Activated T-cell treated with anti-CD3 and anti-CD28 coated beads, Interleukin-2, amount 50 U/mL, for 4 hours (primary cell): Measurements from ENCODE around the gene GPRC5C. TPM values are rescaled to one million over a fixed set of nuclear protein-coding genes. Genes with fewer than 3 reads are reported as not detected.

ENCODE experiments used
- ATAC-seq, 2 donors: fragments of 200-7000 bp; cut with Tn5 transposase; one replicate each; pipeline ENCODE4 v1.10.0; 2021
- DNase-seq: peaks from one replicate; pipeline ENCODE4 v3.0.0-alpha.2; 2020
- H3K27me3 Mint-ChIP-seq: one replicate; pipeline ENCODE4 v1.8.0; 2021; ENCODE audit warnings: low read depth, mixed read lengths
- H3K36me3 Mint-ChIP-seq: one replicate; pipeline ENCODE4 v1.8.0; 2022; ENCODE audit warnings: mixed read lengths; ENCODE audit not compliant: insufficient read depth
- H3K4me1 Mint-ChIP-seq: one replicate; pipeline ENCODE4 v1.8.0; 2021; ENCODE audit warnings: low read depth, mixed read lengths
- H3K4me3 Mint-ChIP-seq: one replicate; pipeline ENCODE4 v1.8.0; 2021; ENCODE audit warnings: mild to moderate bottlenecking, moderate library complexity, mixed read lengths
- H3K9me3 Mint-ChIP-seq: one replicate; pipeline ENCODE4 v1.8.0; 2021; ENCODE audit warnings: mixed read lengths
- total RNA-seq, 3 donors: library from RNA; stranded (reverse); gene quantifications; one replicate each; pipeline ENCODE4 v1.2.1, GENCODE V29; 2021

Gene GPRC5C
- total RNA-seq, 3 donors from 2014 or later, result 0.49 to 0.76 (median 0.63) TPM

DNA sequence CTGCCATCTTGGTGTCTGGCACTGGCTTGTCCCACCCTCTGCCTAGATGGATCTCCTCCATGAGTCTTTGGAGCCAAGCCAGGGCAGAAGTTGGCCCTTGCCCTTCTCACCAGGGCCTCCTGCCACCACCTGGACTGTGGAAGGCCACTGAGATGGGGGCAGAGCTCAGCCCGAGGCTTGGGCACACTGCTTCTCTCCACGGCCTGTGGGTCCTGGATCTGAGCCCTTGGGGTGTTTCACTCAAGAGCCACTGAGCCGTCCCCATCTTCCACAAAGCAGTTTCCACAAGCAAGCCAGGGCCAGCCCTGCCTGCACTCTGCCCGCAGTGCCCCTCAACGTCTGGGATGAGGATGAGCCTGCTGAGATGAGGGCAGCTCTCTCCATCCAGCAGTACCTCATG lies 17.9 kb downstream of the GPRC5C start:
- H3K36me3 Mint-ChIP-seq, result no peaks in the 10 kb centered on the region
- ATAC-seq, result no peak
- H3K4me3 Mint-ChIP-seq, result no peak overlapping the region

DNA sequence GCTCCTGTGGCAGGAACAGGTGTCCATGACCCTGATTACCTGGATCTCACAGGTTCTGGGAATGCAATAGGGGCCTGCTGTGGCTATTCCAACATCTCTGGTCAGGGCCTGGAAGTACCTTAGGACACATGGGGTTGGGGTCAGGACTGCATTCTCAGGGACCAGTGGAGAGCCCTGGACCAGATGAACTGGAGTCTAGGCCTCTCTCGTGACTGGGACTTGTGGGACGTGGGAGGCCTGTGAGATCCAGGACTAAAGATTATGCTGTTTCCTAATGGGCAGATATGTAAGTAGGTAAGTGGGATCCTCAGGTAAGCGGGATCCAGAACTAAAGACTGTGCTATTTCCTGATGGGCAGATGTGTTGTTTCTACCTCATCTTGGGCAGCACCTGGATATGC lies 18.3 kb downstream of the GPRC5C start:
- H3K27me3 Mint-ChIP-seq, result no peaks in the 10 kb centered on the region
- ATAC-seq, result no peak
- H3K4me3 Mint-ChIP-seq, result no peak overlapping the region
- no peaks in the 10 kb centered on the region for H3K9me3 Mint-ChIP-seq
- DNase-seq, result no peak
- no peaks in the 10 kb centered on the region for H3K36me3 Mint-ChIP-seq
- peaks cover 15% of the 10 kb centered on the region for H3K4me1 Mint-ChIP-seq

More for the DNA sequence above, 17.9 kb downstream of the GPRC5C start:
- Mint-ChIP-seq H3K4me1 (peaks cover 15% of the 10 kb centered on the region), H3K9me3 (no peaks in the 10 kb centered on the region), H3K27me3 (no peaks in the 10 kb centered on the region)
- no peak for DNase-seq

GRCh38 chr17:74450925-74451403 lies 19.1 kb downstream of the GPRC5C start:
- no peaks in the 10 kb centered on the region for H3K27me3 Mint-ChIP-seq
- no peak for DNase-seq
- H3K4me3 Mint-ChIP-seq, result no peak overlapping the region
- ATAC-seq, result no peak
- H3K36me3 Mint-ChIP-seq, result no peaks in the 10 kb centered on the region
- H3K4me1 Mint-ChIP-seq, result peaks cover 15% of the 10 kb centered on the region
- H3K9me3 Mint-ChIP-seq, result no peaks in the 10 kb centered on the region

DNA sequence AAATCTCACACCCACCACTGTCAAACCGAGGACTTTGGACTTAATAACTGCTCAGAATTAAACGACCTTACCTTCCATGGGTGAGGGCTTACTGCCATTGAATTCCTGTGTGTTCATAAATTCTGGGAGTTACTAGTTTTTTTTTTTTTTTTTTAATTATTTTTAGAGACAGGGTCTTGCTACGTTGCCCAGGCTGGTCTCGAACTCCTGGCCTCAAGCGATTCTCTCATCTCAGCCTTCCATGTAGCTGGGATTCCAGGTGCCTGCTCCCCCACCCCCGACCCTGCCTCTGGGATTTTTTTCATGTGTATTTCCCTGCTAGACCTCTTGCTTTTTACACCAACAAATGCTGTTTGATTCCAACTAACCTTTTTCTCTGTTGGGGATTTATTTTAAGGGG lies 19.7 kb downstream of the GPRC5C start:
- H3K36me3 Mint-ChIP-seq, result no peaks in the 10 kb centered on the region
- no peak for ATAC-seq
- peaks cover 15% of the 10 kb centered on the region for H3K4me1 Mint-ChIP-seq
- no peaks in the 10 kb centered on the region for H3K27me3 Mint-ChIP-seq
- no peak for DNase-seq
- no peak overlapping the region for H3K4me3 Mint-ChIP-seq
- H3K9me3 Mint-ChIP-seq, result no peaks in the 10 kb centered on the region

DNA sequence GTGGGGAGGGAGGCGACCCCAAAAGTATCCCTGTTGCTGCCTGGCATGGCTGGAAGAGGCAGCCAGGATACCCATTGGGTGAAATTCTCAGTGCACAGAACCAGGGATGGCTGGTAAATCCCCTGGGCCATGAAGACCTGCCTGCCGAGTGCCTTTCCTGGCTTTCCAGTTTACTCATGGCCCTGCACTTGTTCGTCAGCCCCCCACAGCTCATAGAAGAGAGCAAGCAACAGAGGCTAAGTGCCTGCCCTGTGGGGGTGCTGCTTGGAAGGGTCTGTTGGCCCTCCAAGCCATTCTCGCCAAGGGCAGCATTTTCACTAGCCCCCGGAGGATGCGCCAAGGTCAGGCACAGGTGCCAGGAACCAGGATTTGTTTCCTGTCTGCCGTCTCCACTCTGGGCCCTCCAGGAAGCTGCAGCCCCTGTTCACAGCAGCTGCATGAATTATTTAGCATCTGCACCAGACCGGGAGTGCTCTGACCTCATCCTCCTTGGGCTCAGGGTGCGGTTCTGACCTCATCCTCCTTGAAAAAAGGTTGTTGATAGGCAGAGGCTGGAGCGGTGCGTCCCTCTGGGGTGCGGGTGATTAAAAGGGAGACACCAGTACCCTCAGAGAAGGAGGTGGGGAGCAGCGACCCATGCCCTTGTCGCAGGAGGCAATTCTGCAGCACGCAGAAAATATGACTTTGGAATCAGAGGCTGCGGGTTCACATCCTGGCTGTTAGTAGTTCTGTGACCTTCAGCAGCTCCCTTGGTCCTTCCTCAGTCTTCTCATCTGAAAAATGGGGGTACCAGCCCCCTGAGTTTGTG lies 20.3 kb downstream of the GPRC5C start:
- DNase-seq, result no peak
- H3K9me3 Mint-ChIP-seq, result no peaks in the 10 kb centered on the region
- peaks cover 12% of the 10 kb centered on the region for H3K4me1 Mint-ChIP-seq
- H3K27me3 Mint-ChIP-seq, result no peaks in the 10 kb centered on the region
- H3K36me3 Mint-ChIP-seq, result no peaks in the 10 kb centered on the region
- no peak overlapping the region for H3K4me3 Mint-ChIP-seq
- no peak for ATAC-seq

- no peak for DNase-seq
- ATAC-seq, result no peak
- no peaks in the 10 kb centered on the region for H3K9me3 Mint-ChIP-seq
- H3K4me3 Mint-ChIP-seq, result no peak overlapping the region
- H3K27me3 Mint-ChIP-seq, result no peaks in the 10 kb centered on the region
- peaks cover 18% of the 10 kb centered on the region for H3K4me1 Mint-ChIP-seq
- no peaks in the 10 kb centered on the region for H3K36me3 Mint-ChIP-seq
Observed at GRCh38 chr17:74452841-74453661, 21.2 kb downstream of the GPRC5C start.

DNA sequence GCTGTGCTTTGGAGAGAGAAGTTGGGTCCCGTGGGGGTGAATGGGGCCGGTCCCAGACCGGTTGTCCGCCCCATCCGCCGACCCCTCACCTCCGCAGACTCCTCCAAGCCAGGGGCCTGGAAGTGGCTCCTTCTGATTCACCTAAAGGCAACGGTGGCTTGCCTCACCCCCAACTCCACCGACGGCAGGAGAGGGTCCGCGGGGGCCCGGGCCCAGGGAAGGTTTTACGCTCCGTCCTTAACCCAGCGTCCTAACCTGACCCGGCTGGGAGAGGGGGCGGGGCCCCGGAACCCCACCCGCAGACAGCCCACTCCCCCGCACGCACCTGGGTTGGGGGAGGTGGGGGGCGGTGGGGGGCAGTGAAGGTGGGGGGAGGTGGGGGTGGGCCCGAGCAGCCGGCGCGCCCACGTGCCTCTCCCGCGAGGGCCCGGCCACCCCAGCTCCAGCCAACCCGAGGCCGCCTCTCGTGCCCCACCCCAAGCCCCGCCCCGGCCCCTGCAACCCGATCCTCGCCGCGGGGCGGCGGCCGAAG lies 21.8 kb downstream of the GPRC5C start:
- Mint-ChIP-seq H3K27me3 (no peaks in the 10 kb centered on the region), H3K36me3 (no peaks in the 10 kb centered on the region), H3K4me1 (peaks cover 22% of the 10 kb centered on the region), H3K4me3 (peak overlapping the region; percentile 29), H3K9me3 (no peaks in the 10 kb centered on the region)
- peak; percentile 95 for ATAC-seq
- DNase-seq, result no peak

GRCh38 chr17:74454197-74455024 lies 22.5 kb downstream of the GPRC5C start:
- Mint-ChIP-seq H3K4me3 (no peak overlapping the region), H3K27me3 (no peaks in the 10 kb centered on the region), H3K36me3 (no peaks in the 10 kb centered on the region), H3K9me3 (no peaks in the 10 kb centered on the region), H3K4me1 (peaks cover 23% of the 10 kb centered on the region)
- ATAC-seq (peak; percentile 27 to 30), DNase-seq (peak; percentile 47)

- Mint-ChIP-seq H3K4me3 (no peak overlapping the region), H3K27me3 (no peaks in the 10 kb centered on the region), H3K36me3 (no peaks in the 10 kb centered on the region), H3K4me1 (peaks cover 24% of the 10 kb centered on the region), H3K9me3 (no peaks in the 10 kb centered on the region)
- ATAC-seq, result no peak
- no peak for DNase-seq
Observed at GRCh38 chr17:74455025-74455545, 23.2 kb downstream of the GPRC5C start.

DNA sequence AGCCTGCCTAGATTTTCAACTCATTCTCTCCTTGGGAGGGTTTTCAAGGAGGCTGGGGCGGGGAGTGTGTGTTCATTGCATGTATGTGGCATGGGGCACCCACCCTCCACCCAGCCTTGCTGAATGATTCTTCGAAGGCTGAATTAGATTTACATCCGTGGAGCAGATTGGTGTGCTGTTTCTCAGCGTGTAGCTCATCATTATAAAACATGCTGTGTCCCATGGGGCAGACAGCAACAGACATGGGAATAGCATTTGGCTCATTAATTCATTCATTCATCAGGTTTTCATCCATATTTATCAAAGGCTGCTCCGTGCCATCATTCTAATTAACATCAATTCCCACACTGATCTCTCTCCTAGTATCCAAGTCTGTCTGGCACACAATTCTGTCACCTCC lies 23.9 kb downstream of the GPRC5C start:
- Mint-ChIP-seq H3K4me1 (peaks cover 27% of the 10 kb centered on the region), H3K4me3 (no peak overlapping the region)
- ATAC-seq, result no peak

GRCh38 chr17:74457146-74457819 lies 25.4 kb downstream of the GPRC5C start:
- ATAC-seq, result peak; percentile 49 to 51
- Mint-ChIP-seq H3K4me1 (peaks cover 33% of the 10 kb centered on the region), H3K4me3 (no peak overlapping the region)

More for the DNA sequence above, 23.9 kb downstream of the GPRC5C start:
- Mint-ChIP-seq H3K27me3 (no peaks in the 10 kb centered on the region), H3K9me3 (no peaks in the 10 kb centered on the region), H3K36me3 (no peaks in the 10 kb centered on the region)
- no peak for DNase-seq

GRCh38 chr17:74457820-74458166 lies 25.9 kb downstream of the GPRC5C start:
- ATAC-seq (no peak), DNase-seq (no peak)
- Mint-ChIP-seq H3K27me3 (no peaks in the 10 kb centered on the region), H3K36me3 (no peaks in the 10 kb centered on the region), H3K9me3 (no peaks in the 10 kb centered on the region), H3K4me3 (no peak overlapping the region), H3K4me1 (peaks cover 33% of the 10 kb centered on the region)

More at GRCh38 chr17:74457146-74457819, 25.4 kb downstream of the GPRC5C start:
- peak; percentile 72 for DNase-seq
- Mint-ChIP-seq H3K27me3 (no peaks in the 10 kb centered on the region), H3K9me3 (no peaks in the 10 kb centered on the region), H3K36me3 (no peaks in the 10 kb centered on the region)

DNA sequence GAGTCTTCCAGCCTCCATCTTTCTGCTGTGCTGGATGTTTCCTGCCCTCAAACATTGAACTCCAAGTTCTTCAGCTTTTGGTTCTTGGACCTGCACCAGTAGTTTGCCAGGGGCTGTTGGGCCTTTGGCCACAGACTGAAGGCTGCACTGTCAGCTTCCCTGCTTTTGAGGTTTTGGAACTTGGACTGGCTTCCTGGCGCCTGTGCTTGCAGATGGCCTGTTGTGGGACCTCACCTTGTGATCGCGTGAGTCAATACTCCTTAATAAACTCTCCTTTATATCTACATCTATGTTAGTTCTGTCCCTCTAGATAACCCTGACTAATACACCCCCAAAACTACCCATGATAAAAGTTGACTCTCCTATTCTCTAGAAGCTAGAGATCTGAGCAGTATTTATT lies 26.9 kb downstream of the GPRC5C start:
- ATAC-seq (no peak), DNase-seq (no peak)
- Mint-ChIP-seq H3K27me3 (no peaks in the 10 kb centered on the region), H3K4me3 (no peak overlapping the region), H3K36me3 (no peaks in the 10 kb centered on the region), H3K9me3 (no peaks in the 10 kb centered on the region), H3K4me1 (peaks cover 40% of the 10 kb centered on the region)
